ENCODE measurements around the gene GNS.

The GNS gene

GRCh38 chr12:64793610-64794009, 34.4 kb upstream of the GNS start:
- H3K27me3 ChIP-seq (replicated peaks; ENCODE audit: control insufficient read depth, insufficient read depth, low read length), result no peaks in the 10 kb centered on the region
- H3K4me3 ChIP-seq (replicated peaks; ENCODE audit: low read depth, low read length), result no peak overlapping the region
- no peak for TF ChIP-seq CTCF (IDR thresholded peaks at IDR 0.05; ENCODE audit: insufficient read depth, low read length, poor library complexity, severe bottlenecking)

DNA sequence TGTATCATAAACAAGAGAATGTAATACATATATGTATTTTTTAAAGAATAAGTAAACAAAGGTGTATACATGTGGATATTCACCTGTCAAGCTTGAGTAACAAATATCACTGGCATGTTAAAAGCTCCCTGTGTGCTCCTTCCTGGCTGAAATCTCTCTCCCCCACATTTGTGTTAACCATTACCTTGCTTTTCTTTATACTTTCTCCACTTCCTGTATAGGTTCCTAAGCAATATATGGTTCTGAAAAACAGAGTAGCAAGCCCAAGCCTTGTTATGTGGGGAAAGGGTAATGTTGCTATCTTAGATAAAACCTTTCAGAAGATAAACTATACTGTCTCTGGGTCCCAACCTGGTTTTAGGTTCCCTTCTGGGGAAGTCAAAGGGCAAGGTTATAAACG, 32.9 kb upstream of the GNS start:
- TF ChIP-seq CTCF (IDR thresholded peaks at IDR 0.05; ENCODE audit: insufficient read depth, low read length, poor library complexity, severe bottlenecking), result no peak
- no peak for DNase-seq (ENCODE audit: extremely low read depth, insufficient read length)
- Histone ChIP-seq H3K4me3 (replicated peaks; ENCODE audit: low read depth, low read length) (no peak overlapping the region), H3K36me3 (ENCODE audit: control insufficient read depth, insufficient read depth, low read length) (no peaks in the 10 kb centered on the region), H3K27me3 (replicated peaks; ENCODE audit: control insufficient read depth, insufficient read depth, low read length) (no peaks in the 10 kb centered on the region)

More at GRCh38 chr12:64793610-64794009, 34.4 kb upstream of the GNS start:
- DNase-seq (ENCODE audit: extremely low read depth, insufficient read length), result no peak
- H3K36me3 ChIP-seq (ENCODE audit: control insufficient read depth, insufficient read depth, low read length), result no peaks in the 10 kb centered on the region

- Histone ChIP-seq H3K27me3 (replicated peaks; ENCODE audit: control insufficient read depth, insufficient read depth, low read length) (no peaks in the 10 kb centered on the region), H3K36me3 (ENCODE audit: control insufficient read depth, insufficient read depth, low read length) (no peaks in the 10 kb centered on the region), H3K4me3 (replicated peaks; ENCODE audit: low read depth, low read length) (no peak overlapping the region)
- no peak for DNase-seq (ENCODE audit: extremely low read depth, insufficient read length)
- no peak for TF ChIP-seq CTCF (IDR thresholded peaks at IDR 0.05; ENCODE audit: insufficient read depth, low read length, poor library complexity, severe bottlenecking)
Observed at GRCh38 chr12:64791036-64791435, 31.8 kb upstream of the GNS start.

DNA sequence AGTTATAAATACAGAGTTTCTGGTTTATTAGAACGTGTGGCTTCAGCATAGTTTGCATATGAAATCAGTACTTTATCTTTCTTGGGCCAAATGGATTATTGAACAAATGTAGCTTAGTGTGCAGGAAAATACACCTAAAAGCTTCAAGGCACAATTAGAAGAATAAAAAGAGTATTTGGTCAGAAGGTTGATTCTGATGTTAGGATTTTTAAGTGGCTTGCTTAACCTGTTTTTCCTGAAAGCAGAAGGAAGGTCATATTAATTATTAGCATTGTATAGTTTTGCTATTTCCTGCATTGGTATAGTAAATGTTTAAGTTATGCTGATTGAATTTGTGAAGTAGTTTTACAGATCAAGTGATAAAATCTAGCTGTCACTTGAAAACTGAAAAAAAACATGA, 31.0 kb upstream of the GNS start:
- Histone ChIP-seq H3K36me3 (ENCODE audit: control insufficient read depth, insufficient read depth, low read length) (no peaks in the 10 kb centered on the region), H3K27me3 (replicated peaks; ENCODE audit: control insufficient read depth, insufficient read depth, low read length) (no peaks in the 10 kb centered on the region), H3K4me3 (replicated peaks; ENCODE audit: low read depth, low read length) (no peak overlapping the region)
- no peak for DNase-seq (ENCODE audit: extremely low read depth, insufficient read length)
- TF ChIP-seq CTCF (IDR thresholded peaks at IDR 0.05; ENCODE audit: insufficient read depth, low read length, poor library complexity, severe bottlenecking), result no peak

DNA sequence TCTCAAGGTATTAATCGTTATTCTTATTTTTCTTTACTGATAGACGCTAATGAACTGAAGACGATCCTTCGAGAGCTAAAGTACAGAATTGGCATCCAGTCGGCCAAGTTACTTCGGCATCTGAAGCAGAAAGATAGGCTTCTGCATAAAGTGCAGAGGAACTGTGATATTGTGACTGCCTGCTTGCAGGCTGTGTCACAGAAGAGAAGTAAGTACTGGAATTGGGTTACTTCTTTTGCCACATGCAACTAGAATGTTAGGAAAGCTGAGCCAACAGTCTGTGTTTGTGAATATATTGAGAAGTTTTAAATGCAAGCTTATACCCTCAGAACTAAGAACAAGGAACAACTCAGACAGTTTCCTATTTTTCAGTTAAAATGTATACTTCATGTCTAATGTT, 26.6 kb upstream of the GNS start:
- no peak for TF ChIP-seq CTCF (IDR thresholded peaks at IDR 0.05; ENCODE audit: insufficient read depth, low read length, poor library complexity, severe bottlenecking)
- no peak for DNase-seq (ENCODE audit: extremely low read depth, insufficient read length)
- Histone ChIP-seq H3K4me3 (replicated peaks; ENCODE audit: low read depth, low read length) (no peak overlapping the region), H3K27me3 (replicated peaks; ENCODE audit: control insufficient read depth, insufficient read depth, low read length) (no peaks in the 10 kb centered on the region), H3K36me3 (ENCODE audit: control insufficient read depth, insufficient read depth, low read length) (no peaks in the 10 kb centered on the region)

DNA sequence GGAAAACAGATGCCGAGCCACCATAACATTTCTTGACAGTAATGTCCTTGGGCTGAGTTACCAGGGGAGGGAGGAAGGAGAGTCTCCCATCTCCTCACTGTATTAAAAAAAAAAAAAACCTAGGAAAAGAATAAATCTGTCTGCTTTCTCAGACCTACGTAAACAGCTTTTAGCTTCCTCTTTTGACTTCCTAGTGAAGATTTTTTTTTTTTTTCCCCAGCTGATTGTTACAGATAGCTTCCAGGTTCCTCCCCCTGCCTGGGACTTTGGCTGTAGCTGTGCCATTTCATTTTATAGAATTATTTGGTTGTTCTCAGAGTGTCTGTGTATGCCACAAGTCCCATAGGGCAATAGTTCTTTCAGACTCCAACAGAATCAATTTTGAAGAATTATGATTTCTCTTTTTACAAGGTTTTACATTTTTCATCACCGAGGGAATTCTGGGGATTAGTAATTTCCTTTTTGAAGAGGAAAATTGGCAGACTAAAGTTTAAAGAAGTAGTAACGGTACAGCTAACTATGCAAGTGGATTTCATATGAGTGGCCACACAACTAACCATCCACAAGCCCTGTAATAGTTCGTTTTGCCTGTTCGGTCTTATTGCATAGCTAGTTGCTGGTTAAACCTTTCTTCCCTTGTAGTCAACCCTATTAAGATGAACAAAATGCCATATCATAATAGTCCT, 23.1 kb upstream of the GNS start:
- Histone ChIP-seq H3K4me3 (replicated peaks; ENCODE audit: low read depth, low read length) (no peak overlapping the region), H3K27me3 (replicated peaks; ENCODE audit: control insufficient read depth, insufficient read depth, low read length) (no peaks in the 10 kb centered on the region; the same call in 1 of the 2 replicates), H3K36me3 (ENCODE audit: control insufficient read depth, insufficient read depth, low read length) (no peaks in the 10 kb centered on the region)
- DNase-seq (ENCODE audit: extremely low read depth, insufficient read length), result no peak
- no peak for TF ChIP-seq CTCF (IDR thresholded peaks at IDR 0.05; ENCODE audit: insufficient read depth, low read length, poor library complexity, severe bottlenecking)
